A549 (cell line): Measurements from ENCODE around the gene PRKAG3.

Source experiments
- BHLHE40 ChIP-seq: IDR thresholded peaks from 2 replicates; pipeline ENCODE4 v1.6.1; 2012; ENCODE audit warnings: low read depth, low read length, inconsistent platforms
- EP300 ChIP-seq, 2 experiments: fragments of >200 bp; sonication (Bioruptor Twin); formaldehyde crosslinking; IDR thresholded peaks; 2 replicates in 1 of 2; 3 replicates in 1 of 2; pipeline ENCODE4 v1.6.1; 2016 to 2017
- JUN ChIP-seq, 2 experiments: fragments of >200 bp; sonication (Bioruptor Twin); formaldehyde crosslinking; IDR thresholded peaks; 2 replicates in 1 of 2; 3 replicates in 1 of 2; pipeline ENCODE4 v1.6.1; 2016 to 2017
- JUNB ChIP-seq: fragments of >200 bp; sonication (Bioruptor Twin); formaldehyde crosslinking; IDR thresholded peaks from 2 replicates; pipeline ENCODE4 v1.6.1; 2016
- RAD21 ChIP-seq, 2 experiments: fragments of >200 bp in 1 of 2; sonication (Bioruptor Twin) in 1 of 2; formaldehyde crosslinking in 1 of 2; IDR thresholded peaks in 1 of 2; conservative IDR thresholded peaks in 1 of 2; 2 replicates in 1 of 2; 3 replicates in 1 of 2; pipeline ENCODE4 v1.6.1; 2012 to 2018; ENCODE audit warnings: inconsistent platforms in 1 of 2
- RFX5 ChIP-seq: fragments of 450-650 bp; IDR thresholded peaks from 2 replicates; pipeline ENCODE4 v1.7.1; 2014; ENCODE audit warnings: antibody characterized with exemption, mild to moderate bottlenecking, moderate library complexity
- SREBF2 ChIP-seq: fragments of 450-650 bp; IDR thresholded peaks from 2 replicates; pipeline ENCODE4 v1.6.1; 2014; ENCODE audit warnings: mild to moderate bottlenecking, moderate library complexity
- TFCP2L1 ChIP-seq: fragments of 250-450 bp; sonication (Bioruptor Pico); IDR thresholded peaks from 2 replicates; pipeline ENCODE4 v1.5.0; 2021; ENCODE audit warnings: mild to moderate bottlenecking
- TF ChIP-seq, protein P1 (sequence below): fragments of >200 bp; sonication (Bioruptor Twin); formaldehyde crosslinking; IDR thresholded peaks from 3 replicates; pipeline ENCODE4 v1.5.1; 2016
- TF ChIP-seq, protein P2 (sequence below): fragments of 450-650 bp; IDR thresholded peaks from 2 replicates; pipeline ENCODE4 v1.6.1; 2014; ENCODE audit warnings: antibody characterized with exemption
- TF ChIP-seq, protein P3 (sequence below): fragments of >200 bp; sonication (Bioruptor Twin); formaldehyde crosslinking; IDR thresholded peaks from 3 replicates; pipeline ENCODE4 v1.6.1; 2016
- TF ChIP-seq, protein P4 (sequence below): fragments of 250-450 bp; sonication (Bioruptor Pico); IDR thresholded peaks from 2 replicates; pipeline ENCODE4 v1.5.0; 2021; ENCODE audit warnings: mild to moderate bottlenecking, moderate library complexity, borderline replicate concordance
- TF ChIP-seq, protein P5 (sequence below): fragments of 150-350 bp; IDR thresholded peaks from 2 replicates; pipeline ENCODE4 v1.6.1; 2014; ENCODE audit warnings: low read depth, mild to moderate bottlenecking, low read length

DNA sequence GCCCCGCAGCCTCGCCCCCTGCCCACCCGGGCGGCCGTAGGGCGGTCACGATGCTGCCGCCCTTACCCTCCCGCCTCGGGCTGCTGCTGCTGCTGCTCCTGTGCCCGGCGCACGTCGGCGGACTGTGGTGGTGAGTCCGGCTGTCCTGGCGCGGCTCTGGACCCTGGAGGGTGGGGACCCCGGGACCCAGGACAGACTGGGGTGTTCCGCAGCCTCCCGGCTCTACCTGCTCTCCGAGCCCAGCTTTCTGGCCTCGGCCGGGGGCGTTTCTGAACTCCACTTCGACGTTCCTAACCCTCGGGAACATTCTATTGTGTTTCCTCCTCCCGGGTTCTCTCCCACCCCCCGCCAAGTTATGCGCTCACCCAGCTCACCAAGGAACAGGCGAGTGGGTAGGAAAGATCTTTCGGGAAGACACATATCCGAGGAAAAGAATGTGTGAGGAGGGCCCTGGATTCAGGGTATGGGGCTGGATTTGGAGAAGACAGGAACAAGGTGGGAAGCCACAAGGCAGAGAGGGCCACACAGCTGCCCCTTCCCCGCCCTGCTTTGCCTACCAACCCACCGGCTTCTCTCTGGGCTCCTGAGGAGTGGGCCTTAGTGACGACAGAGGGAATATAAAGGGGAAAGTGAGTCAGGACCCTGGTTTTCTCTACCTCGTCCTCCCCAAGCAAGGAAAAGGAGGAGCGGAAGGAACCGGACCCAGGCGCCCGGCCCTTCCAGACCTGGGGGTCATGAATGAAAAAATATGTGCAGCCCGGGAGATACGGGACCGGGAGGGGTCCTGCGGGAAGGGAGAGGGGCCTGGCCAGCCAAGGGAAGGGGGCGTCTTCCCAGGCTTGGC is 28.6 kb upstream of the PRKAG3 start:
- TF ChIP-seq RAD21 (conservative IDR thresholded peaks at IDR 0.05 in 1 of 2, IDR thresholded peaks at IDR 0.05 in 1 of 2) (no peak), EP300 (IDR thresholded peaks at IDR 0.05) (no peak), TFCP2L1 (CRISPR knock-in tag) (no peak), JUN (IDR thresholded peaks at IDR 0.05) (no peak), JUNB (no peak), BHLHE40 (no peak), SREBF2 (no peak), RFX5 (no peak)
- TF ChIP-seq, protein P1, sequence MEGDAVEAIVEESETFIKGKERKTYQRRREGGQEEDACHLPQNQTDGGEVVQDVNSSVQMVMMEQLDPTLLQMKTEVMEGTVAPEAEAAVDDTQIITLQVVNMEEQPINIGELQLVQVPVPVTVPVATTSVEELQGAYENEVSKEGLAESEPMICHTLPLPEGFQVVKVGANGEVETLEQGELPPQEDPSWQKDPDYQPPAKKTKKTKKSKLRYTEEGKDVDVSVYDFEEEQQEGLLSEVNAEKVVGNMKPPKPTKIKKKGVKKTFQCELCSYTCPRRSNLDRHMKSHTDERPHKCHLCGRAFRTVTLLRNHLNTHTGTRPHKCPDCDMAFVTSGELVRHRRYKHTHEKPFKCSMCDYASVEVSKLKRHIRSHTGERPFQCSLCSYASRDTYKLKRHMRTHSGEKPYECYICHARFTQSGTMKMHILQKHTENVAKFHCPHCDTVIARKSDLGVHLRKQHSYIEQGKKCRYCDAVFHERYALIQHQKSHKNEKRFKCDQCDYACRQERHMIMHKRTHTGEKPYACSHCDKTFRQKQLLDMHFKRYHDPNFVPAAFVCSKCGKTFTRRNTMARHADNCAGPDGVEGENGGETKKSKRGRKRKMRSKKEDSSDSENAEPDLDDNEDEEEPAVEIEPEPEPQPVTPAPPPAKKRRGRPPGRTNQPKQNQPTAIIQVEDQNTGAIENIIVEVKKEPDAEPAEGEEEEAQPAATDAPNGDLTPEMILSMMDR, result no peak
- TF ChIP-seq, protein P2, sequence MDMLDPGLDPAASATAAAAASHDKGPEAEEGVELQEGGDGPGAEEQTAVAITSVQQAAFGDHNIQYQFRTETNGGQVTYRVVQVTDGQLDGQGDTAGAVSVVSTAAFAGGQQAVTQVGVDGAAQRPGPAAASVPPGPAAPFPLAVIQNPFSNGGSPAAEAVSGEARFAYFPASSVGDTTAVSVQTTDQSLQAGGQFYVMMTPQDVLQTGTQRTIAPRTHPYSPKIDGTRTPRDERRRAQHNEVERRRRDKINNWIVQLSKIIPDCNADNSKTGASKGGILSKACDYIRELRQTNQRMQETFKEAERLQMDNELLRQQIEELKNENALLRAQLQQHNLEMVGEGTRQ, result no peak
- TF ChIP-seq, protein P3, sequence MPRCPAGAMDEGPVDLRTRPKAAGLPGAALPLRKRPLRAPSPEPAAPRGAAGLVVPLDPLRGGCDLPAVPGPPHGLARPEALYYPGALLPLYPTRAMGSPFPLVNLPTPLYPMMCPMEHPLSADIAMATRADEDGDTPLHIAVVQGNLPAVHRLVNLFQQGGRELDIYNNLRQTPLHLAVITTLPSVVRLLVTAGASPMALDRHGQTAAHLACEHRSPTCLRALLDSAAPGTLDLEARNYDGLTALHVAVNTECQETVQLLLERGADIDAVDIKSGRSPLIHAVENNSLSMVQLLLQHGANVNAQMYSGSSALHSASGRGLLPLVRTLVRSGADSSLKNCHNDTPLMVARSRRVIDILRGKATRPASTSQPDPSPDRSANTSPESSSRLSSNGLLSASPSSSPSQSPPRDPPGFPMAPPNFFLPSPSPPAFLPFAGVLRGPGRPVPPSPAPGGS, result no peak
- TF ChIP-seq, protein P4, sequence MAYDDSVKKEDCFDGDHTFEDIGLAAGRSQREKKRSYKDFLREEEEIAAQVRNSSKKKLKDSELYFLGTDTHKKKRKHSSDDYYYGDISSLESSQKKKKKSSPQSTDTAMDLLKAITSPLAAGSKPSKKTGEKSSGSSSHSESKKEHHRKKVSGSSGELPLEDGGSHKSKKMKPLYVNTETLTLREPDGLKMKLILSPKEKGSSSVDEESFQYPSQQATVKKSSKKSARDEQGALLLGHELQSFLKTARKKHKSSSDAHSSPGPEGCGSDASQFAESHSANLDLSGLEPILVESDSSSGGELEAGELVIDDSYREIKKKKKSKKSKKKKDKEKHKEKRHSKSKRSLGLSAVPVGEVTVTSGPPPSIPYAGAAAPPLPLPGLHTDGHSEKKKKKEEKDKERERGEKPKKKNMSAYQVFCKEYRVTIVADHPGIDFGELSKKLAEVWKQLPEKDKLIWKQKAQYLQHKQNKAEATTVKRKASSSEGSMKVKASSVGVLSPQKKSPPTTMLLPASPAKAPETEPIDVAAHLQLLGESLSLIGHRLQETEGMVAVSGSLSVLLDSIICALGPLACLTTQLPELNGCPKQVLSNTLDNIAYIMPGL (CRISPR knock-in tag), result no peak
- TF ChIP-seq, protein P5, sequence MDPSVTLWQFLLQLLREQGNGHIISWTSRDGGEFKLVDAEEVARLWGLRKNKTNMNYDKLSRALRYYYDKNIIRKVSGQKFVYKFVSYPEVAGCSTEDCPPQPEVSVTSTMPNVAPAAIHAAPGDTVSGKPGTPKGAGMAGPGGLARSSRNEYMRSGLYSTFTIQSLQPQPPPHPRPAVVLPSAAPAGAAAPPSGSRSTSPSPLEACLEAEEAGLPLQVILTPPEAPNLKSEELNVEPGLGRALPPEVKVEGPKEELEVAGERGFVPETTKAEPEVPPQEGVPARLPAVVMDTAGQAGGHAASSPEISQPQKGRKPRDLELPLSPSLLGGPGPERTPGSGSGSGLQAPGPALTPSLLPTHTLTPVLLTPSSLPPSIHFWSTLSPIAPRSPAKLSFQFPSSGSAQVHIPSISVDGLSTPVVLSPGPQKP, result no peak
